Neural progenitor cell (in vitro differentiated cells): ENCODE measurements around the gene OLIG2.

Experiments used
- CTCF ChIP-seq: fragments of 200-600 bp; sonication (generic); IDR thresholded peaks from 2 replicates; pipeline ENCODE4 v1.5.1; 2017; ENCODE audit warnings: antibody characterized with exemption, mild to moderate bottlenecking
- EZH2 ChIP-seq: fragments of 200-600 bp; sonication (generic); IDR thresholded peaks from 2 replicates; pipeline ENCODE4 v1.6.1; 2017; ENCODE audit warnings: antibody characterized with exemption, mild to moderate bottlenecking, moderate library complexity
- EZH2phosphoT487 ChIP-seq: fragments of 200-600 bp; sonication (generic); IDR thresholded peaks from 2 replicates; pipeline ENCODE4 v1.6.1; 2017; ENCODE audit warnings: antibody characterized with exemption

GRCh38 chr21:32978331-32979270 lies 47.1 kb upstream of the OLIG2 start:
- peak; percentile 15 for TF ChIP-seq CTCF
- TF ChIP-seq EZH2 = no peak
- TF ChIP-seq EZH2phosphoT487 = no peak
